Midbrain (tissue), 1 donor: ENCODE results near the gene TMEM61.

ENCODE experiments used
- DNase-seq: peaks from one replicate; lab custom pipeline; 2025; lab: John Stamatoyannopoulos, UW

Gene TMEM61

GRCh38 chr1:54985556-54985955, 5.1 kb downstream of the TMEM61 start:
- no peak for DNase-seq

GRCh38 chr1:54986025-54986424, 5.6 kb downstream of the TMEM61 start:
- DNase-seq, result no peak

DNA sequence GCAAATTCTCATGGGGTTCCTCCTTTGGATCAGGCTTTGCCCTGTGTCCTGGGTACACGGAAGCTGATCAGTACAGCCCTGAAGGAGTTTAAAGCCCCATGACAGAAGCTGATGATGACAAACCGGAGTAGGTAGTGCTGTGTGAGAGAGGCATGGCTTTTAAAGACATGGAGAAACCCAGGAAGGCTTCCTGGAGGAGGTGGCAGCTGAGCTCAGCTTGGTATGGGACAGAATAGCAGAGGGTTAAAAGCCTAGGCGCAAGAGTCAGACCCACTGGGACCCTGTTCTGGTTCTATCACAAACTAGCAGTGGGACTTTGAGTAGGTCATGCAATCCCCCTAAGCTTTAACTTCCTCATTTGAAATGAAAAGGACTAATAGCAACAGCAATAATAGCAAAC, 6.1 kb downstream of the TMEM61 start:
- DNase-seq, result no peak

DNA sequence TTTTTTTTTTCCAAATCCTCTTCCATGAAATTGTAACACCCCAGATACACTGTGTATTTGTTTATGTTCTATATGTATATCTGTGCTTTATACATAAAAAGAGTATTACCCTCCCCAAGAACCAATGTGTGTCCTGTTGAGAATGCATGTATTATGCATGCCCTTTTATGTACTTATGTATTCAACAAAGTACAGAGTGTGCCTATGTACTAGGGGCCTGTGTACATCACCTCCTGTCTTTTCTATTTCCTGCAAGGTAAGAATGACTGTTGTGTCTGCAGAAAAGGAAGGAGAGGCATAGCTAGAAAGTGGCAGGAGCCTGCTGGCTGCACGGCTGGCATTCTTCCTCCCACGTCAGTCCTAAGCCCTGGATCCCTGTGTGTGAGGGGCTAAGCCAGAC, 7.0 kb downstream of the TMEM61 start:
- DNase-seq, result no peak

DNA sequence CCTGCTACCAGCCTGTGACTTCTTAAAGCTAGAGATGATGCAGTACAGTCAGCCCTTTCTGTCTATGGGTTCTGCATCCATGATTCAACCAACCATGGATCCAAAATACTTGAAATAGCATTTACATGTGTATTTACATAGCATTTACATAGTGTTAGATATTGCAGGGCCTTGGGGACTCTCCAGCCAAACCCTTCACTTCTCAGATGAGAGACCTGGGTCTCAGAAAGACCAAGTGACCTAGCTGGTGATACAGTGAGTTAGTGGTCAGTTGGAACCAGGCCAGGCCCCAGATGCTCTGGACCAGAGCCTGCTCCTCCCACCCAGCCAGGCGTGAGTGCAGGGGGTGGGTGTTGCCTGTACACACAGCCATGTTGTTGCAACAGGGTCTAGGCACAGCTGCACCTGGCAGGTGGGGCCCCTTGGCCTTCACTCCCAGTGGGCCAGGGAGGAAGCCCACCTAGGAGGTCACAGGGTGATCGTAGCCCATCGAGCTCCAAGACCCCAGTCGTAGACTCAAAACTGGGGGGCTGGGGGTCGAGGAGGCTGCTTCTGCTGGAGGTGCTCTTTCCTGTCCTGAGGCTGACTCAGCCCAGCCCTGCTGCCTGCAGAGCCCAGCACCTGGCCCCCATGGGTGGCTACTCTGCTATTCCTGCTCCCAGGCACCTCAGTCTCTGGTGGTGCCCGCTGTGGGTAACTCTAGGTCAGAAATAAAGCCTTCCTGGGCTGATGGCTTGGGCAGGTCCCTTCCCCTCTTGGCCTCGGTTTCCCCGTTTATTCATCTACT, 7.7 kb downstream of the TMEM61 start:
- no peak for DNase-seq

DNA sequence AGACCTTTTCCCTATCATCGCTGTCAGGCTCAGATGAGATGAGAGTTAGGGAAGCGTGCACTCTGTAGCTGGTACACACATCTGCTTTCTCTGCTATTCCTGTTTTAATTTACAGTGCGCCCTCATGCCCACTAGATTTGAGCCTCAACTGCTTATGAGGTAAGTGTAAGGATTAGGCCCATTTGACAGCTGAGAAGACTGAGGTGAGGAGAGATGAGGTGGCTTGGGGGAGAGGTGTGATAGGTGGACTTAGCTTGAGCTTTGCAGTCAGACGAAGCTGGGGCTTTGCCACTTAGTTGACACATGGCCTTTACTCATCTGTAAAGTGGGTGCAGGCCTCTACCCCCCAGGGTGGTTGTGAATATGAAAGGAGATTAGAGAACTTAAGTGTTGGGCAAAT, 8.5 kb downstream of the TMEM61 start:
- no peak for DNase-seq

DNA sequence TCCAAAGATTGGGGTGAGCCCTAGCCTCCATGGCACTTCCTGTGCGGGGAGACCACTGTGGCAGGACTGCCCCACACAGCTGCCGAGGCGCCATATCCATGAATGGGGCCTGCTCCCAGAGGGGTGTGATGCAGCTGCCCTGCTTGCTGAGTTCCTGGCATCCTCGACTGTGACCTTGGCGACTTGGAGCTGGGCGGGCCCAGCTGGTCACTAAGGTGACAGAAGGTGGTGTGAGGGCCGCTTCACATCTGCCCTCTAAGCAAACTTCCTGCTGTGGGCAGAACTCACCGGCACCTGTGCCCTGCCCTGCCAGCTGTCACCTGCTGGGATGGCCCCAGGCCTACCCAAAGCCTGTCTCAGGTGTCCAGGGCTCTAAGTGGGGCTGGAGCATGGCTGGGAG, 9.0 kb downstream of the TMEM61 start:
- no peak for DNase-seq

GRCh38 chr1:54989968-54990810, 9.8 kb downstream of the TMEM61 start:
- no peak for DNase-seq

DNA sequence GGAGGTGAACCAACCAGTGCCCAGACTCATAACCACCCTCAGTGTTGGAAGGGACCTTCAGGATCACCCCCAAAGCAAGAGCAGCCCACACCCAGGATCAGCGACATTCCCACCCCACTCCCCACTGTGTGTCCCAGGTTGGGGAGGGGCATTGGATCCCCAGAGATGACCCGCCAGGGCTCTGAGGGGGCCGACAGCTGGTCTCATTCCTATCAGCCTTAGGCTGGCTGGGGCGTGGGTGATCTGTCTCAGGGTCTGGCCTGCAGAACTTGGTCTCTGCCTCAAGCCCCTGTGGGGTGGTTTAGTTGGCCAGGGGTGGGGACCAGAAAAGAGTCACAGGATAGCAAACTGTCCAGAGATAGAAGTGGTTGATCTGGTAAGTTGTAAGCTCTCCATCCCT, 10.5 kb downstream of the TMEM61 start:
- DNase-seq, result no peak

DNA sequence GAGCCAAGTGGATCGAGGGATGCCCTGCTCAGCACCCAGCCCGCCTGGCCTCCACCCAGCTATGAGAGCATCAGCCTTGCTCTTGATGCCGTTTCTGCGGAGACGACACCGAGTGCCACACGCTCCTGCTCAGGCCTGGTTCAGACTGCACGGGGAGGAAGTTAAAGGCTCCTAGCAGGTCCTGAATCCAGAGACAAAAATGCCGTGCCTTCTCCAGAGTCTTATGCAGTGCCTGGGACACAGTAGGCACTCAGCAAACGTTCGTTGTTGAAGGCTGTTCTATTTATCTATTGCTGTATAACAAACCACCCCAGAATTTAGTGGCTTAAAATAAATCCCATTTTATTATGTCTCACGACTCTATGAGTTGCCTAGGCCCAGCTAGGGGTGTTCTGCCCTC, 11.5 kb downstream of the TMEM61 start:
- no peak for DNase-seq

DNA sequence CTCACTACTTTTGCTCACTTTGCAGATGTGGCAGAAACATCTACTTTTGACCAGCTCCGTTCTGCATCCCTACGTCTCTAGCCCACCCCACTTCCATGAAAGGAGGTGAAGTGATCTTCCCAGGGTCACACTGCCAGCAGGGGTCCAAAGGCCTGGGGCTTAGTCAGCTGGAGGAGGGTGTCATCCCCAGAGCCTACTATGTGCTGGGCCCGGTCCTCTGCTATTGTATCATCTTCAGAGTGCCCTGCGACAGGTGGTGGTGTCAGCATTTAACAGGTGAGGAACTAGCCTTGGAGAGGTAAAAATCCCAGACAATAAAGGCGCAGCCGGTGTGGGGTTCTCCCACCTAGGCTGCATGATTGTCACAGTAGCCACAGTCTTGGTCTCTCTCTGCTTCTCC, 12.7 kb downstream of the TMEM61 start:
- no peak for DNase-seq

GRCh38 chr1:54994355-54994990, 14.0 kb downstream of the TMEM61 start:
- no peak for DNase-seq

DNA sequence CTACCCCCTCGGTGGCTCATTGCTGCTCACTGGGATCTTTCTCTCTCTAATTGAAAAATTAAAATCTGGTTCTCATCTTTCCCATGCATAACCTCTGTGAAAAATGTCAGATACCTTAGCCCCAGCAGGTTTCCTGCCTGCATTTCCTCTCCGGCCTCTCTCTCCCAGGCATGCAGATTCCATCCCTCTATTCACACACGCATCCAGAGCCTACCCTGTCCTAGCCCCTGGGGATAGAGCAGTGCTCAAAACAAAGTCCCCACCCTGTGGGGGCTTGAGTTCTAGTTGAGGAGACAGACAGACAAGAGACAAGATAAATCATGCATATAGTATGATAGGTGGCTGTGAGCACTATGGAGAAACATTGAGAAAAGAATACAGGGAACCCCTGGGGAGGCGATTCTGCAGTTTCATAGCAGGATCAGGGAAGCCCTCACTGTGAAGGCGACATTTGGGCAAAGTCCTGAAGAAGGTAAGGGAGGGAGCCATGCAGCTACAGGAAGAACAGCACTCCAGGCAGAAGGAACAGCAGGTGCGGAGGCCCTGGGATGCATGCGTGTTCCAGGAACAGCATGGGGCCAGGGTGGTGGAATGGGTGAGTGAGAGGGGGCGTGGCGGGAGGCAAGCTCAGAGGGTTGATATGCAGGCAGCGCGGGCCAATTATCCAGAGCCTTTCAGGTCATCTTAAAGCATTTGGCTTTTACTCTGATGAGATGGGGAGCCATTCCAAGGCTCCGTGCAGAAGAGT, 14.8 kb downstream of the TMEM61 start:
- no peak for DNase-seq

GRCh38 chr1:54995835-54996234, 15.4 kb downstream of the TMEM61 start:
- DNase-seq, result no peak

DNA sequence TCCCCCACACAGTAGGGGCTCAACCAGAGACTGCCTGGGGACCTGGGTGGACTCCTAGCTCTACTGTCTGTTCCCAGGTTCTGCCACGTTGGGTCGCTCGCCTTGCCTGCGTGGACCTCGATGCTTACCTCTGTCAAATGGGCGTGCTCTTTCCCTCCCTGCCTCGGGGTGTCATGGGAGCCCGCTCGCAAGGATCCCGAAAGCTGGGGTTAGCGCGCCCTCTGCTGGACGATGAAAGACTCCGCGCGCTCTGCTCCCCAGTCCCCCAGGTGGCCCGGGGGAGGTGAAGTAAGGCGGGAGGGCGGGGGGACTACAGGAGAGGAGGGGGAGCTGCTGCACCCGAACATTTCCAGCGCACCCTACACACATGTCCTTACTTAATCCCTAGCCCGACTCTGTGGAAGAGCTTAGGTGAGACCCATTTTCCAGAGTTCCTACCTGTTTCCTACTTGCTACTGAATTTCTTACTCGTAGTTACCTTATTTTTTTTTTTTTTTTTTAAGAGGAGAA, 16.0 kb downstream of the TMEM61 start:
- peak; percentile 49 for DNase-seq

- DNase-seq, result no peak
Measured at GRCh38 chr1:54996869-54997710, 16.7 kb downstream of the TMEM61 start.

GRCh38 chr1:54997711-54997986, 17.2 kb downstream of the TMEM61 start:
- no peak for DNase-seq

GRCh38 chr1:54998100-54998499, 17.7 kb downstream of the TMEM61 start:
- no peak for DNase-seq

- DNase-seq, result no peak
Measured at GRCh38 chr1:54998677-54999076, 18.2 kb downstream of the TMEM61 start, which contains the start of gene BSND. Gene BSND (plus strand): TSS chr1:54998933. CDS start chr1:54999187, 254 bp downstream.

- DNase-seq, result no peak
Measured at GRCh38 chr1:55000110-55001085, 20.0 kb downstream of the TMEM61 start.
